22Rv1 (cell line): ENCODE data around the gene RORB.
"Not testable (repeated sequence)": the region's sequence is repeated elsewhere in the genome, so short reads cannot be mapped to it uniquely, and the experiment has no call there.

Experiments used
- H3K27ac ChIP-seq: fragments of 450-650 bp; 2 replicates; pipeline ENCODE4 v1.5.1; 2017
- CTCF ChIP-seq: fragments of 450-650 bp; IDR thresholded peaks from 2 replicates; pipeline ENCODE4 v1.5.1; 2017; ENCODE audit warnings: mild to moderate bottlenecking
- ZFX ChIP-seq: fragments of 450-650 bp; IDR thresholded peaks from 2 replicates; pipeline ENCODE4 v1.6.1; 2017; ENCODE audit warnings: antibody characterized with exemption, borderline replicate concordance

The RORB gene

GRCh38 chr9:74528207-74528606 is 31.1 kb downstream of the RORB start:
- no peak for TF ChIP-seq CTCF
- TF ChIP-seq ZFX = no peak
- no peak overlapping the region for H3K27ac ChIP-seq

GRCh38 chr9:74530458-74530857 is 33.3 kb downstream of the RORB start:
- not testable (repeated sequence) for H3K27ac ChIP-seq
- peak; percentile 42 for TF ChIP-seq CTCF

- TF ChIP-seq CTCF = no peak
- TF ChIP-seq ZFX = no peak
These were observed 36.1 kb downstream of the RORB start for GRCh38 chr9:74533253-74533652.

GRCh38 chr9:74534841-74535240 is 37.7 kb downstream of the RORB start:
- no peak overlapping the region for H3K27ac ChIP-seq
- TF ChIP-seq CTCF (no peak), ZFX (no peak)

More at GRCh38 chr9:74533253-74533652, 36.1 kb downstream of the RORB start:
- H3K27ac ChIP-seq = no peak overlapping the region

GRCh38 chr9:74543145-74543544 is 46.0 kb downstream of the RORB start:
- TF ChIP-seq CTCF (no peak), ZFX (no peak)
- no peak overlapping the region for H3K27ac ChIP-seq

GRCh38 chr9:74551266-74551665 is 54.1 kb downstream of the RORB start:
- no peak overlapping the region for H3K27ac ChIP-seq
- TF ChIP-seq ZFX (no peak), CTCF (no peak)

- no peak overlapping the region for H3K27ac ChIP-seq
- no peak for TF ChIP-seq CTCF
- TF ChIP-seq ZFX = no peak
These were observed 57.8 kb downstream of the RORB start for GRCh38 chr9:74554751-74555419.
